Fibroblast of lung (primary cell): Measurements from ENCODE around the gene DNAJA4. TPM values are rescaled to one million over a fixed set of nuclear protein-coding genes. Genes with fewer than 3 reads are reported as not detected.

Experiments used
- DNase-seq, 2 donors: peaks; one replicate each; pipeline versions ENCODE4 v3.0.0 to v3.0.0-alpha.2; 2010; ENCODE audit warnings: low read depth in 2 of 2
- H2AFZ ChIP-seq: 2 replicates; pipeline ENCODE4 v1.5.1; 2012; ENCODE audit warnings: low read length, control low read depth, inconsistent platforms
- H3K27ac ChIP-seq: 2 replicates; pipeline ENCODE4 v1.5.1; 2011; ENCODE audit warnings: low read length, control low read depth; ENCODE audit not compliant: insufficient read depth
- H3K27me3 ChIP-seq: 2 replicates; pipeline ENCODE4 v1.5.1; 2011; ENCODE audit warnings: mild to moderate bottlenecking, low read length; ENCODE audit not compliant: control insufficient read depth, insufficient read depth
- H3K36me3 ChIP-seq: 2 replicates; pipeline ENCODE4 v1.5.1; 2011; ENCODE audit warnings: low read length; ENCODE audit not compliant: control insufficient read depth, insufficient read depth
- H3K4me1 ChIP-seq: 2 replicates; pipeline ENCODE4 v1.5.1; 2011; ENCODE audit warnings: low read length; ENCODE audit not compliant: control insufficient read depth, insufficient read depth; ENCODE audit errors: extremely low read depth
- H3K4me2 ChIP-seq: 2 replicates; pipeline ENCODE4 v1.5.1; 2011; ENCODE audit warnings: low read length, control low read depth; ENCODE audit not compliant: insufficient read depth; ENCODE audit errors: extremely low read depth
- H3K4me3 ChIP-seq, 4 experiments: fragments of 200-600 bp in 1 of 4; sonication (generic) in 1 of 4; replicated peaks in 1 of 4; 2 replicates each; pipeline ENCODE4 v1.5.1; 2011 to 2016; ENCODE audit warnings: low read length in 4 of 4, low read depth in 3 of 4, mild to moderate bottlenecking in 3 of 4, control low read depth in 2 of 4, inconsistent platforms in 1 of 4, mixed read lengths in 1 of 4; ENCODE audit not compliant: insufficient read depth in 1 of 4; ENCODE audit errors: control extremely low read depth in 1 of 4
- H3K79me2 ChIP-seq: 2 replicates; pipeline ENCODE4 v1.5.1; 2012; ENCODE audit warnings: mild to moderate bottlenecking, low read length, inconsistent platforms; ENCODE audit not compliant: control insufficient read depth, insufficient read depth
- H3K9ac ChIP-seq: 2 replicates; pipeline ENCODE4 v1.5.1; 2011; ENCODE audit warnings: mild to moderate bottlenecking, low read length, control low read depth; ENCODE audit not compliant: insufficient read depth
- H3K9me3 ChIP-seq: 2 replicates; pipeline ENCODE4 v1.5.1; 2012; ENCODE audit warnings: low read depth, low read length; ENCODE audit not compliant: control insufficient read depth, insufficient read depth
- H4K20me1 ChIP-seq: 2 replicates; pipeline ENCODE4 v1.5.1; 2011; ENCODE audit warnings: low read length; ENCODE audit not compliant: control insufficient read depth, insufficient read depth; ENCODE audit errors: extremely low read depth
- EZH2 ChIP-seq: IDR thresholded peaks from 2 replicates; pipeline ENCODE4 v1.5.1; 2012; ENCODE audit warnings: low read length, control low read depth, mild to moderate bottlenecking; ENCODE audit errors: missing control alignments
- polyA plus RNA-seq, 2 donors: library from polyadenylated mRNA; depleted of rRNA in 1 of 2; stranded (reverse) in 1 of 2; unstranded in 1 of 2; fragments of >200 nt; gene quantifications; 2 replicates each; pipeline ENCODE4 v1.2.1, GENCODE V29; 2011 to 2012; ENCODE audit warnings: missing spikeins in 1 of 2
- total RNA-seq: library from RNA; depleted of rRNA; stranded (reverse); fragments of >200 nt; gene quantifications from 2 replicates; pipeline ENCODE4 v1.2.1, GENCODE V29; 2014
- TF ChIP-seq, protein P1 (sequence below), 2 donors: IDR thresholded peaks in 1 of 2; conservative IDR thresholded peaks in 1 of 2; 1 replicate in 1 of 2; 2 replicates in 1 of 2; pipeline ENCODE4 v1.5.1; 2011 to 2012; ENCODE audit warnings: low read length in 2 of 2, control low read depth in 1 of 2, inconsistent platforms in 1 of 2, low read depth in 1 of 2, mild to moderate bottlenecking in 1 of 2

The DNAJA4 gene
- total and polyA plus RNA-seq, 2 donors (not counting 1 experiment from before 2014, with no cell fraction given) = 2.3 to 7.9 TPM

DNA sequence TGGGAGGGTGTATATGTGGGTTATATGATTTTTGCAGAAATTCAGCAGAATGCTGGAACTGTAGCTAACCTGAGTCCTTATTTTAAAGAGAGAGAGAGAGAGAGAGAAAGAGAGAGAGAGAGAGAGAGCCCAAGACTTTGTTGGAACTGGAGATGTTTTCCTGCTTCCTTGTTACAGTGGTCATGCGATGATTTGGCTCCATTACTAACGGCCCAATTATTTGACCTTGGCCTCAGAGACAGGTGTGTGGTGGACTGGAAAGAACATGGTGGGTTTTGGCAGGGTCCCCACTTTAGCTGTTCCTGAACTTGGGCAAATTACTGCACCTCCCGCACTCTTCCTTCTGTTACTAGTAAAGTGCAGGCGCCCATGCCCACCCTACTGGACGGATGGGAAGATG is 15.2 kb upstream of the DNAJA4 start:
- H3K4me3 ChIP-seq = no peak overlapping the region
- no peaks in the 10 kb centered on the region for H4K20me1 ChIP-seq
- no peak overlapping the region for H3K4me2 ChIP-seq
- no peaks in the 10 kb centered on the region for H3K4me1 ChIP-seq
- H3K9ac ChIP-seq = no peak overlapping the region
- no peak overlapping the region for H2AFZ ChIP-seq
- no peak overlapping the region for H3K27ac ChIP-seq
- no peaks in the 10 kb centered on the region for H3K79me2 ChIP-seq
- TF ChIP-seq, protein P1, sequence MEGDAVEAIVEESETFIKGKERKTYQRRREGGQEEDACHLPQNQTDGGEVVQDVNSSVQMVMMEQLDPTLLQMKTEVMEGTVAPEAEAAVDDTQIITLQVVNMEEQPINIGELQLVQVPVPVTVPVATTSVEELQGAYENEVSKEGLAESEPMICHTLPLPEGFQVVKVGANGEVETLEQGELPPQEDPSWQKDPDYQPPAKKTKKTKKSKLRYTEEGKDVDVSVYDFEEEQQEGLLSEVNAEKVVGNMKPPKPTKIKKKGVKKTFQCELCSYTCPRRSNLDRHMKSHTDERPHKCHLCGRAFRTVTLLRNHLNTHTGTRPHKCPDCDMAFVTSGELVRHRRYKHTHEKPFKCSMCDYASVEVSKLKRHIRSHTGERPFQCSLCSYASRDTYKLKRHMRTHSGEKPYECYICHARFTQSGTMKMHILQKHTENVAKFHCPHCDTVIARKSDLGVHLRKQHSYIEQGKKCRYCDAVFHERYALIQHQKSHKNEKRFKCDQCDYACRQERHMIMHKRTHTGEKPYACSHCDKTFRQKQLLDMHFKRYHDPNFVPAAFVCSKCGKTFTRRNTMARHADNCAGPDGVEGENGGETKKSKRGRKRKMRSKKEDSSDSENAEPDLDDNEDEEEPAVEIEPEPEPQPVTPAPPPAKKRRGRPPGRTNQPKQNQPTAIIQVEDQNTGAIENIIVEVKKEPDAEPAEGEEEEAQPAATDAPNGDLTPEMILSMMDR (conservative IDR thresholded peaks at IDR 0.05 in 1 of 2, IDR thresholded peaks at IDR 0.05 in 1 of 2; ENCODE audit: low read depth in 1 of 2, low read length in 2 of 2) = no peak
- no peak for TF ChIP-seq EZH2
- H3K27me3 ChIP-seq = no peaks in the 10 kb centered on the region
- DNase-seq = no peak
- H3K9me3 ChIP-seq = no peaks in the 10 kb centered on the region
- no peaks in the 10 kb centered on the region for H3K36me3 ChIP-seq

DNA sequence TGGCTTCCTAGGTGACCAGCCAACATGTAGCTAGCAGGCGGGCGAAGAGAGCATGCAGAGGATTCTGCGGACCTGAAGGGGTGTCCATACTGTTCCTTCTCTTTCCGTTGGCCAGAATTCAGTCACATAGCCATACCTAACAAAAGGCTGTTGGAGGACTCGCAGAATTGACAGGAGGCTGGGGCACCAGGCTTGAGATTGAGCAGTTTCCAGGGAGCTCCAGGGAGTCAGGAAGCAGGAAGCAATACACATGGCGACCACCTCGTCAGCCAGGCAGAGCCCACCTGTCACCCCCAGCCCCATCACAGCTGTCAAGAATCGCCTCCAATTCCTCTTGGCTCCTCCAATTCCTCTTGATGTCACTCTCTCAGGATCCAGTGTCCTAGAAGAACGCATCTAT is 13.2 kb upstream of the DNAJA4 start:
- Histone ChIP-seq H4K20me1 (no peaks in the 10 kb centered on the region), H3K4me3 (no peak overlapping the region), H3K36me3 (no peaks in the 10 kb centered on the region), H3K9me3 (no peaks in the 10 kb centered on the region), H3K4me1 (no peaks in the 10 kb centered on the region), H3K4me2 (no peak overlapping the region), H3K27me3 (no peaks in the 10 kb centered on the region), H2AFZ (no peak overlapping the region), H3K27ac (no peak overlapping the region), H3K9ac (no peak overlapping the region), H3K79me2 (no peaks in the 10 kb centered on the region)
- DNase-seq = no peak
- no peak for TF ChIP-seq EZH2
- TF ChIP-seq, protein P1 (conservative IDR thresholded peaks at IDR 0.05 in 1 of 2, IDR thresholded peaks at IDR 0.05 in 1 of 2; ENCODE audit: low read depth in 1 of 2, low read length in 2 of 2) = no peak

DNA sequence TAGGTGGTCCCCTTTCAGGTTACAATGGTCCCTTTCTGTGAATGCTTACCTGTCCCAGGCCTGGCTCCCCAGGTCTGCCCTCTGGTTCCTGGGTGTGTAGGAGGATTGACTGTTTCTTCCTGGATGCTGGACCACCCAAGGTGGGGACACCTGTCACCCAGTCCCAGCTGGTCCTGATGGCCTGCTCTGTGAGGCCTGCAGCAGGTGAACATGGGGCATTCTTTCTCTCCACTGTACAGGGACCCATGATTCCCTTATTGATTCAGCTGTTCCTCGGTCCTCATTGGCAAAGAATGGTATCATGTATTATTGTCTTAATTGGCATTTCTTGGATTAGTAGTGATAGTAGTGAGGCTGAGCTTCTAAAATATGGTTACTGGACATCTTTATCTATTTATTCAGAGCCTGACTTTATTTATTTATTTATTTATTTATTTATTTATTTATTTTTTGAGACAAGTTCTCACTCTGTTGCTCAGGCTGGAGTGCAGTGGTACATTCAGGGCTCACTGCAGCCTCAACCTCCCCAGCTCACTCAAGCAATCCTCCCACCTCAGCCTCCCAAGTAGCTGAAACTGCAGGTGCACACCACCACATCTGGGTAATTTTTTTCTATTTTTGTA is 8.8 kb upstream of the DNAJA4 start:
- H3K79me2 ChIP-seq = no peaks in the 10 kb centered on the region
- TF ChIP-seq, protein P1 (conservative IDR thresholded peaks at IDR 0.05 in 1 of 2, IDR thresholded peaks at IDR 0.05 in 1 of 2; ENCODE audit: low read depth in 1 of 2, low read length in 2 of 2) = no peak
- no peak for TF ChIP-seq EZH2
- no peaks in the 10 kb centered on the region for H3K27me3 ChIP-seq
- H3K27ac ChIP-seq = no peak overlapping the region
- H3K36me3 ChIP-seq = no peaks in the 10 kb centered on the region
- H3K4me3 ChIP-seq = no peak overlapping the region
- no peak for DNase-seq
- no peaks in the 10 kb centered on the region for H3K4me1 ChIP-seq
- no peaks in the 10 kb centered on the region for H3K9me3 ChIP-seq
- H3K9ac ChIP-seq = no peak overlapping the region
- H3K4me2 ChIP-seq = no peak overlapping the region
- no peaks in the 10 kb centered on the region for H4K20me1 ChIP-seq
- no peak overlapping the region for H2AFZ ChIP-seq
